Measurements from ENCODE around the gene FCER1A.

- TF ChIP-seq CTCF (IDR thresholded peaks at IDR 0.05 in 4 of 5, conservative IDR thresholded peaks at IDR 0.05 in 1 of 5) (no peak), POLR2A (IDR thresholded peaks at IDR 0.05) (no peak)
Observed at GRCh38 chr1:159279773-159280172, 22.4 kb upstream of the FCER1A start.

Data from gastrocnemius medialis (tissue), 4 donors.